Measurements from ENCODE around the gene WHAMM. TPM values are rescaled to one million over a fixed set of nuclear protein-coding genes. Genes with fewer than 3 reads are reported as not detected.

The WHAMM gene
- total RNA-seq, 1 donor from 2014 or later: 9.3 TPM

DNA sequence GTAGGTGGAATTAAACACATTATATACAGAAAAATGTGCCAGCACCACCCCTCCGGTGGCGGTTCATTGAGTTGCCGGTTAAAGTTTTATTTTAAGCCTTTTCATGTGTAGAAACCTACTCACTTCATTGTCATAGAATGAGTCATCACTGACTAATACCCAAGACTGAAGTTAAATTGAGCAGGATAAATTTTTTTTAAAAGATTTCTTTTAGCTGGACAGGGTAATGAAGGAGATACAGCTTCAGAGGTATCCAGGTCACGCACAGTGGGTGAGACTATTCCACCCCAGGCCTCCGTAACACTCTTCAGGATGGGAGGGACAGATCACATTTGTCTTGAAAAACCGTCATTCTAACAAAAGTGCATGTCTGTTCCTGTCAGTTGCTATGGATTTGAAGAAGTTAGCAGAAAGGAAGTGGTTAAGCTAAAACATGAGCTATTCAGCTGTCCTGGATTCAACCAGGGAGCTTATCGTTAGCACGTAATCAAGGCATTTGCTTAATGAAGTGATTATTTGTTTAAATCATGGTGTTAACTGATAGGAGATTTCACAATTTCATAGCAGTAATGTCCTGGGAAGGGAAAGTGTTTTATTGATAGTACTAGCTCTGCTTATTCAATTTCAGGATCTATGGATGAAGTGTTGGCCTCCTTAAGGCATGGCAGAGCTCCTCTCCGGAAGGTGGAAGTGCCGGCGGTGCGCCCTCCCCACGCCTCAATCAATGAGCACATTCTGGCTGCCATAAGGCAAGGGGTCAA is 23.4 kb downstream of the WHAMM start:
- peaks cover under 1% of the 10 kb centered on the region for H3K27me3 Mint-ChIP-seq (ENCODE audit: unreplicated experiment)
- H3K9me3 Mint-ChIP-seq (ENCODE audit: unreplicated experiment): no peaks in the 10 kb centered on the region
- DNase-seq (ENCODE audit: low spot score): no peak
- H3K27ac Mint-ChIP-seq (ENCODE audit: unreplicated experiment): no peak overlapping the region
- TF ChIP-seq CTCF (IDR thresholded peaks at IDR 0.05; ENCODE audit: unreplicated experiment): no peak
- peaks cover 11% of the 10 kb centered on the region for H3K4me1 Mint-ChIP-seq (ENCODE audit: unreplicated experiment)
- H3K4me3 Mint-ChIP-seq (ENCODE audit: unreplicated experiment): peak overlapping the region; percentile 19
- H3K36me3 Mint-ChIP-seq (ENCODE audit: low read depth, unreplicated experiment): peaks cover 37% of the 10 kb centered on the region

GRCh38 chr15:82833362-82833682 is 23.9 kb downstream of the WHAMM start:
- Mint-ChIP-seq H3K27me3 (ENCODE audit: unreplicated experiment) (peaks cover 3% of the 10 kb centered on the region), H3K36me3 (ENCODE audit: low read depth, unreplicated experiment) (peaks cover 41% of the 10 kb centered on the region), H3K4me1 (ENCODE audit: unreplicated experiment) (peaks cover 11% of the 10 kb centered on the region), H3K4me3 (ENCODE audit: unreplicated experiment) (peak overlapping the region; percentile 19), H3K9me3 (ENCODE audit: unreplicated experiment) (no peaks in the 10 kb centered on the region), H3K27ac (ENCODE audit: unreplicated experiment) (no peak overlapping the region)
- no peak for TF ChIP-seq CTCF (IDR thresholded peaks at IDR 0.05; ENCODE audit: unreplicated experiment)
- DNase-seq (ENCODE audit: low spot score): no peak

GRCh38 chr15:82835391-82835917 is 26.0 kb downstream of the WHAMM start:
- H3K27me3 Mint-ChIP-seq (ENCODE audit: unreplicated experiment): peaks cover 3% of the 10 kb centered on the region
- no peak for DNase-seq (ENCODE audit: low spot score)
- peaks cover 33% of the 10 kb centered on the region for H3K36me3 Mint-ChIP-seq (ENCODE audit: low read depth, unreplicated experiment)
- H3K4me3 Mint-ChIP-seq (ENCODE audit: unreplicated experiment): no peak overlapping the region
- no peak for TF ChIP-seq CTCF (IDR thresholded peaks at IDR 0.05; ENCODE audit: unreplicated experiment)
- no peak overlapping the region for H3K27ac Mint-ChIP-seq (ENCODE audit: unreplicated experiment)
- peaks cover 11% of the 10 kb centered on the region for H3K4me1 Mint-ChIP-seq (ENCODE audit: unreplicated experiment)
- no peaks in the 10 kb centered on the region for H3K9me3 Mint-ChIP-seq (ENCODE audit: unreplicated experiment)

DNA sequence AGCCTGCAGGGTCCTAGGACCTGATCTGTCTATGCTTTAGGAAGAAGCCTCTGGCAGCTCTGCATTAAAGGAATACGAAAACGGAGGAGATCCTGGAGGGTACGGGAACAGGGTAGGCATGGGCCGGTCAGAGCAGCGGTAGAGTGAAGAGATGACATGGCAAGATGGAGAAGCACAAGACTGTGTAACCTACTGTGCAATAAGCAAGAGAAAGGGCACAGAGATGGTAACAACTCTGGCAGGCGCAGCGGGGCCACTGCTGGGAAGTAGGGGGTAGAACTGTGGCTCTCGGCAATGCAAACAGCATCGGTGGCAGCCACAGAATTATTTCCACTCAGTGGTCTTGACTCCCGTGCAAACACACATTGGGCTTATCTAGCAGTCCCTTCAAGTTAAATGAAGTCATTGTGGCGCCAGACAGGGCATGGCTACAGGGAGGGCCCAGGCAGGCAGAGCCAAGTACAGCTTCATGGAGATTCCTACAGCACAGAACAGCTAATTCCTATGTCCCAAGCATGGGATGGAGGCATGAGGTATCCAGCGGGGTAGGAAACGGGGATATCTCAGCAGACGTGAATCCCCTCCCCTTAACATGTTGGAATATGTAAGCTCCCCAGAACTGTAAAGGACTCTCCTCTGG is 28.8 kb downstream of the WHAMM start:
- Mint-ChIP-seq H3K4me3 (ENCODE audit: unreplicated experiment) (peak overlapping the region; percentile 17), H3K27me3 (ENCODE audit: unreplicated experiment) (peaks cover 3% of the 10 kb centered on the region), H3K9me3 (ENCODE audit: unreplicated experiment) (no peaks in the 10 kb centered on the region), H3K27ac (ENCODE audit: unreplicated experiment) (no peak overlapping the region), H3K4me1 (ENCODE audit: unreplicated experiment) (peaks cover 11% of the 10 kb centered on the region), H3K36me3 (ENCODE audit: low read depth, unreplicated experiment) (peaks cover 24% of the 10 kb centered on the region)
- TF ChIP-seq CTCF (IDR thresholded peaks at IDR 0.05; ENCODE audit: unreplicated experiment): no peak
- no peak for DNase-seq (ENCODE audit: low spot score)

DNA sequence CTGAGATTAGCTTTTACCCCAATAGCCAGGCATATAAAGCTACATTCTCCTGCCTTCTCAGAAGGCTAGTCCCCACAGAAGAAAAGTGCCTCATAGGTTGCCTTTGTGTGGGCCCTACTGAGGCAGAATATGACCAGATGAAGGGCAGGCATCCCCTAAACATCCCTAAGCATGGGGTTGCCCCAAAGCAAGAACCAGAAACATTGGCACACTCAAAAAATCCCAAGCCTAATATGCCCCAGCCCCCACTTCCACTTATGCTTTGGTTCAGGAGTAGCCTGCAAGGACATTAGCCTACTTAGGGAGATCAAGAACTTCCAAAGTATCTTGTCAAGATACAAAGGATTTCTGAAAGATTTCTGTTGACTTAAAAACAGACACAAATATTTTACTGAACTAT is 29.7 kb downstream of the WHAMM start:
- Mint-ChIP-seq H3K4me1 (ENCODE audit: unreplicated experiment) (peaks cover 11% of the 10 kb centered on the region), H3K27ac (ENCODE audit: unreplicated experiment) (no peak overlapping the region), H3K27me3 (ENCODE audit: unreplicated experiment) (peaks cover 3% of the 10 kb centered on the region), H3K4me3 (ENCODE audit: unreplicated experiment) (no peak overlapping the region), H3K9me3 (ENCODE audit: unreplicated experiment) (no peaks in the 10 kb centered on the region), H3K36me3 (ENCODE audit: low read depth, unreplicated experiment) (peaks cover 21% of the 10 kb centered on the region)
- no peak for DNase-seq (ENCODE audit: low spot score)
- TF ChIP-seq CTCF (IDR thresholded peaks at IDR 0.05; ENCODE audit: unreplicated experiment): no peak
